ENCODE results near the gene TMEM253.

The TMEM253 gene

GRCh38 chr14:21100931-21101330 lies at the start of gene TMEM253:
TSS of gene TMEM253 (plus strand) at chr14:21101066. CDS start at chr14:21101344, 278 bp downstream.
- no peak for DNase-seq

DNA sequence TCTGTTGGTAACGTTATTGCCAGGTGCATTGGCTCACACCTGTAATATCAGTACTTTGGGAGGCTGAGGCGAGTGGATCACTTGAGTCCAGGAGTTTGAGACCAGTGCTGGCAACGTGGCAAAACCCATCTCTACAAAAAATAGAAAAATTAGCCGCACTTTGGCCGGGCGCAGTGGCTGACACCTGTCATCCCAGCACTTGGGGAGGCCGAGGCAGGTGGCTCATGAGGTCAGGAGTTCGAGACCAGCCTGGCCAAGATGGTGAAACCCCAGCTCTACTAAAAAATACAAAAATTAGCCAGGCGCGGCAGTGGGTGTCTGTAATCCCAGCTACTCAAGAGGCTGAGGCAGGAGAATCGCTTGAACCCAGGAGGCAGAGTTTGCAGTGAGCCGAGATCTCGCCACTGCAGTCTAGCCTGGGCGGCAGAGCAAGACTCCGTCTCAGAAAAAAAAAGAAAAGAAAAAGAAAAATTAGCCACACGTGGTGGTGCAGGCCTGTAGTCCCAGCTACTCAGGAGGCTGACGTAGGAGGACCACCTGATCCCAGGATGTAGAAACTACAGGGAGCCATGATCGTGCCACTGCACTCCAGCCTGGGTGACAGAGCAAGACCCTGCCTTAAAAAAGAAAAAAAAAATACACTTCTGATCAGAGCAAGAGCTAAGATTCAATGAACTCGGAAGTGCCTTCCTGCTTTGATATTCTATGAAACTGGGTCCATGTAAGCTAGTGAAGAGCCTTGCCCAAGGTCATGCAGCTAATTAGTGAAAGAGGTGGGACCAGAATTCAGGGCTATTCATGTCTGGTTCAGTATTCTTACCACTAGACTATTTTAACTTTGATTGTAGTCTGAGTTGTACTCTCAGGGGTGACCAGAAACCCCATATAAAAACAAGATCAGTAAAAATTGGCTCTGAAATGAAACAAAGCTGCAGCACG lies 47.4 kb upstream of the TMEM253 start:
- DNase-seq: no peak

GRCh38 chr14:21054123-21054767 lies 46.6 kb upstream of the TMEM253 start:
- DNase-seq: no peak

- no peak for DNase-seq
These were observed 46.1 kb upstream of the TMEM253 start for GRCh38 chr14:21054768-21055145.

DNA sequence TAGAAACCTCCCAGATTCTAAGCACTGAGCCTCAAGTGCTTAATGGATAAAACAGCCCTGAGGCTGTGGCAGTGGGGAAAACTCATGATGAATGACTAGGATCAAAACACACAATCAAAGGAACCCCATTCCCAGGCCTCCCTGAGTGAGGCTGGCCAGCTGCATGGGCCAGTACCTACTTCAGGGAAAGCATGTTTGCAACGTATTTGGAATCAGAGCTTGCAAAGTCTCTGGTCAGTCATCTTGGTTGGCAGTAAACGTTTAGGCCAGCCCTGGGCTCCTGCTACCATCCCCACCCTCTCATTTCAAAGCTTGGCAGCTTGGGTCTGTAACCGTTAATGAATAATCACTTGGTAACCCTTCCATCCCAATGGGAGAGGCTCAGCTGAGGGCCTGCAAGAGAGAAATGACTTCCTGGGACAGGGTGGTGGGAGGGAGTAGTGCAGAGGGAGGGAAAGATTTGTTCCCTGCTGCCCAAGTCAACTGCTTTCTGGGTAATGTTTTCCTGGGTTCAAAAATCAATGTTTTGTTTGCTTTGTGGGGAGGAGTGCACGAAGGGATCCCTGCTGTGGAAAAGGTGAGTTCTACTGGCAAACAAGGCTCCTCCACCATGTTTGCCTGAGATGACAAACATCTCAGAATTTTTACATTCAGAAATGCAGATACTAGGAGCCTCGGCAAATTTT lies 45.3 kb upstream of the TMEM253 start:
- no peak for DNase-seq

DNA sequence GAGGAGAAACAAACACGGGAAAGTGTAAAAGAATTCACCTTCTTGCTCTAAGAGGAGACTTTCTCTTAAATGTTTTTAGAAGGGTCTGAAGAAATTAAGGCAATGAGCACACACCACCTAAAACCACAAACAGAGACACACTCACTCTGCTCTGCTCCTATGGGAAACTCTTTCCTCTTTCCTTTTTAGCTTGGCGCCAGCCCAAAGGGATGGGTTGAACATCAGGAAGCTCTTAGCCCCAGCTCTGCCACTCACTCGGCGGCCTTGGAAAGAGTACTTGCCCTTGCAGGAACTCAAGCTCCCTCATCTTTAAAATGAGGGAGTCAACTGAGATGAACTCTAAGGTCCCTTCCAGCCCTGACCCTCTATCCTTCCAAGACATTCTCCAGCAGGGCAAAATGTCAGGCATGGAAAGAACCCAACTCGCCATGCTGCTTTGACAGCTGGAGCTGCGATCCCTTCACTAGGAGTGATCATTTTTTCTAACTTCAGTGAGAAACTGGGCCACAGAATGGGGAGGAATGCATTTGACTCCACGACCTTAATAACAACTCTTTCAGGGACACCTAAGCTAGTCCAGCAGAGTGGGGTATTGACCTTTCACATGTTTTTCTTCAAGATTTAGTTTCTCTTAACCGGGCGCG lies 44.2 kb upstream of the TMEM253 start:
- no peak for DNase-seq

GRCh38 chr14:21057803-21058675 lies 42.8 kb upstream of the TMEM253 start, which contains the start of gene RNASE8:
TSS of gene RNASE8 (plus strand) at chr14:21057822. CDS start at chr14:21057893, 71 bp downstream.
- DNase-seq: no peak

DNA sequence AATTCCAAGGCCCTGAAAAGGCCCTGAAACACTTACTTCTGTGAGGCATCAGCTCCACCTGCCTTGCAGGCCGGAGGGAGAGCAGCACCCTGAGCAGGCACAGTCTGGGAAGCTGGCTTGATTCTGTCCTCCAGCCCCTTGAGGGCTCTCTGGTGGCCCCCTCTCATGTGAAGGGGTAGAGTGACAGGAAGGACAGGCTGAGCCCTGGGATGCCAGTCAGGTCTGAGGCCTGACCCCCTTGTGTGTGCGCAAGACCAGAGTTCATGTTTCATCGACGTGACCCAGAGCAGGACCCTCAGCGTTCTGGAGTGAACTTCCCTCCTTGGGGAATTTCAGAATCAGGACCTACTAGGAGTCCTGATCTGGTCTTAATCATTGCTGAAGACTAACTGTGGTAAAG lies 42.0 kb upstream of the TMEM253 start:
- DNase-seq: no peak

DNA sequence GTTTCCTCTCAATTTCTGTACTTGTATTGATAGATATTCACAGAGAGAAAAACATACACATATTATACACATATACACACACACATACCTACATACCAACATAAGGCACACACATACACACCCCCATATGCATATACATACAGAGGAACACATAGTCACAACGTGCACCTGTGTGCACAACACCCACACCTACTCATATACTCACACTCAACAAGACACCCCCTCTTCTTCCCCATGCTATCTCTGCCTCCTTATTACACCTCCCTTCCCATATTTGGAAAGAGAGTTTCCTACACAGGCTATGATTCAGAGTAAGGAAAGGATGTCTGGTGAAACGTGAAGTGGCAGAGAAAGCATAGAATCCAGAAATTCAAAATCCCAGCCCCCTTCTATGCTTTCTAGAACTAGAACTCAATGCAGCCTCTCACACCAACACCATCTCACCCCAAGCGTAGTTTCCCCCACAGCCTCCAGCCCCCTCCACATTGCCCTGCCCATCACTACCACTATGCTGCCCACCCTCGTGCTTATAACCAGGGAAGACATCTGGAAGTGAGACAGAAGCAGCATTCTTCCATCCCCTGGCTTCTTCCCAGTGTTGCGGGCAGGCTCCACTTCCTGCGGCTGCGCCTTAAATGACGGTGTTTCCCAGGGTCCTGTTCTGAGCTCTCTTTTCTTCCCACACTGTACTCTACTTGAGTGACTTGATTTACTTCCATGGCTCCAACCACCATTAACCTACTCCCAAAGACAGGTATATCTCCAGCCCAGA lies 40.8 kb upstream of the TMEM253 start:
- no peak for DNase-seq

DNA sequence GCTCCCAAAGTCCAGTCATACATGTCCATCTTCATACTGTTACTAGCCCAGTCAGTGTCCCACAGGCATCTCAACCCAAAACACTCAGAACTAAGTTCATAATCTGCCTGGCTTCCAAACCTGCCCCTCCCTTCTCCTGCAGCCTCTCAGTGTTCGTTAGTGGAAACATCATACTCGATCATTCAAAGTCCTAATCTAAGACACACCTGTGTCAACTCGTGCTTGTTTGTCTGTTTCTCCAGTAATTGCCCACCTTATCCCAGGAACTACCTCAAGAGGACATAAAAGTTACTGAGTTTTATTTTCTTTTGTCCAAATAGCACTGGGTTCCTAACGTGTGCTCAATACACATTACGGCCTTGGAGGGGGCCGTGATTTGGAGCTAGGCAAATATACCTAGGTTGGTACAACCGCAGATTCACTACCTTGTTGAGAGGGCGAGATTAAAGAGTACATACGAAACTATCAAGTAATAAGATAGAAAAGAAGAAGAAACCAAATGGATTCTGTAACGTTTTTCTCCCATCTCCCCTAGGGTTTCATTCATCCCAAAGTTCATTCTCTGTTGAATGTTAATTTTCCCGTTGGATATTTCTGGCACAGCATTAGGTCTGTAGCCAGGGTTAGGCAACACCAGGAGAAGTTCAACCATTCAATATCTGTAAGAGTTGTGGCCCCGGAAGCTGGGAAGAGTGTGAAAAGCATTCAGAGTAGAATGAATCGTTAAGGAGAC lies 40.1 kb upstream of the TMEM253 start:
- no peak for DNase-seq

GRCh38 chr14:21061347-21061668 lies 39.6 kb upstream of the TMEM253 start:
- no peak for DNase-seq

DNA sequence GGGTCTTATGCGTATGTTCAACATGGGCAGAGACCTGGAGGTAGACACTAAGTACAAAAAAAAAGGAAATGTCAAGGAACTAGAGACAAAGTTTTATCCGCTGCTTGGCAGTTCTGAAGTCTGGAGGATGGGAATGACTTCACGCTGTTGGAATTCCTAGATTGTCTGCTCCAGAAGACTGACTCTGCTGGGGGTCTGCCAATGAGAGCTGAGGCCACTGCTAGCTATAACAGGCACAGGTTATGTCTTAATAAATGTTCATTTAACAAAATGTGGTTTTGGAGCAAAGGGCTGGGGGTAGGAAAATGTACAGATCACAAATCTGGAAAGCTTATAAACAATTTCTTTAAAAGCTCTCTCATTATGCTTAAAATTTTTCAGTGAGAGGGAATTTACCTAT lies 37.4 kb upstream of the TMEM253 start:
- DNase-seq: peak in 1 of 2 experiments; percentile 49

GRCh38 chr14:21066882-21067502 lies 33.9 kb upstream of the TMEM253 start:
- peak in 1 of 2 experiments; percentile 18 for DNase-seq

DNA sequence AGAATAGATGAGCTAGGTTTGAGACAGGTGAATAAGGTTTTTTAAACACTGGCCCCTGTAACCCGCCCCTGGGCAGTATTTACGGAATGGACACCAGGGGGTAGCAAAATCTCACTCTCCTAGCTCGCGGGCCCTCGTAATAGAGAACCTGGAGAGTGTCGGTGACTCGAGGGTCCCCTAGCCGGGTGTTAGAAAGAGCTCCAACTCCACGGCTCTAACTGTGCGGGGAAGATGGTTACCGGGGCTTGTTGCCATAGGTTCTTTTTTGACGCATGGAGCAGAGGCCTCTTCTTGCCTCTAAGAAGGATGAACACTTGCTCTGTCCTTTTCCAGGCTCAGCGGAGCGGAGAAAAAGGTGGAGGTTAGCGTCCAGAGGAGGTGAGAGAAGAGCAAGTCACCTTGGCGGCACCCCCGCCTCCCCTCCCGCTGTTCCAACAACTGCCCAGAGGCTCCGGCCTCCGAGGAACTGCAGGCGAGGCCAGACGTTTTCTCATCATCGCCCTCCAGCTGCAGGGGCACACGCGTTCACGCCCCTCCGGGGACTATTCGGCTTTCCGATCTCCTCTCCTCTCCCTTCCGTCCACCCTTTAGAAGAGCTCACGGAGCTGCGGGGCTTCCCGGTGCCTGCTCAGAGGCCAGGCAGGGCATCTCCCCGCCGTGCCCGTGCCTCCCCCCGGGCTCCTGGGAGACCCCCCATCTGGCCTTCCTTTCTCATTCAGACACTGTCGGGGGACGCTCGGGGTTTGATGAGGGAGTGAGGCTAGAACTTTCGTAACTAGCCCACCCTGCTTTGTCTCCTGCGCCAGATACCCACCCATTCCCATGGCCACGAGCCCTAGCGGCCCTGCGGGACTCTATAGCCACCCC lies 32.1 kb upstream of the TMEM253 start:
- peak; percentile 35 to 80 for DNase-seq

DNA sequence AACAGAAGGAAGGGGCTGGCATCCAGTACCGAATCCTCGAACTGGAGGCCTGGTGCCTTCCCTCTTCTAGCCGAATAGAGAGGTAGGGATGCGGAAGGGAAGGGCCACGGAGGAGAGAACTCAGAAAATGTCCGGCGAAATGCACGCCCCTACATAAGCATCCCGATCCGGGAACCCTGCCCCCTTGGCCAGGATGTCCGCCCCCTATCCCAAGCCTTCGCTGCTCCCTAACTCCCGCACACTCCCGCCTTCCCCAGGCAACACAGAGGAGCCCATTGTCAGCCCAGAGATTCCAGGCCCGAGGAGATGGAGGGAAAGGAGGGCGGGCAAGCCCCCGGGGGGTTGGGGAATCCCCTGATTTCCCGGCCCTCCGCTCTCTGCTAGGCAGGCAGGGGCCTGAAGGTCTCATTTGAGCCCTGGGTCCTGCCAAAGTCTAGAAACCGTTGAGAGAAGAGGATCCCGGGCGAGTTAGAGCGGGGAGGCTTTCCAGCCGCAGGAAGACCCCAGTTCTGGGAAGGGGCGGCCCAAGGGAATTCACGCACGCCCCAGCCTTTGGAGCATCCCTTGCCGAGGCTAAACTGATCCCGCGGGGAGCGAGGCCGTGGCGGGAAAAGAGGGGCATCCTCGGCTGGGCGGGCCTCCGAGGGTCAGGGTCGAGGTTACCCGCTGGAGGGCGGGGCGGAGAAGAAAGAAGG lies 31.3 kb upstream of the TMEM253 start:
- peak in 1 of 2 experiments; percentile 50 for DNase-seq

DNA sequence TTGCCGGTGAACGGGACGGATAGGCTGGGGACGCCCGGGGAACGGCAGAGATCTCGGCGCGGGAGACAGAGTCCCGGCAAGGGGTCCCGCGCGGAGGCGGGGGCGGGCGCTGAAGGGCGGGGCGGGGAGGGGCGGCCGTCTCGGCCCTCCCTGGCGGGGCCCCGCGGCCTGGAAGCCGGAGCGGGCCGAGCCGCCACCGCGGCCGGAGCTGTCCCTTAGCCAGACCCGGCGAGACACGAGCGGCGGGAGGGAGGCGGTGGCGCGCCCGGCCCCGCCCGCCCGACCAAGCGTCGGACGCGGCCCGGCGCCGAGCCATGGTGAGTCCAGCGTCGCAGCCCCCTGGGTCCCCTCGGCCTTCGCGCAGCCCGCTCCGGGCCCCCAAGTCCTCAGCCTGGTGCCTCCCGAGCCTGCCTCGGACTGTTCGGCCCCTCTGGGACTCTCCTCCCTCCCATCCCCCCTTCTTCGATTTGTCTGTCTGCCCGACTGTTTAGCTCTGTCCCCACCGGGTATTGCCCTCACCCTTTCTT lies 30.7 kb upstream of the TMEM253 start, which contains the start of gene ARHGEF40:
TSS of gene ARHGEF40 (plus strand) at position 222 of the 527 bp plus-strand sequence. CDS start at position 315, 93 bp downstream.
- peak in 1 of 2 experiments; percentile 55 for DNase-seq

GRCh38 chr14:21070610-21071224 lies 30.1 kb upstream of the TMEM253 start:
- DNase-seq: no peak

All from NCI-H446 (cell line).